WTC11 (cell line): ENCODE measurements around the gene PLPP2.

Experiments
- ATF1 ChIP-seq: sonication (generic); formaldehyde crosslinking; IDR thresholded peaks from 2 replicates; pipeline ENCODE4 v1.8.1; 2023; ENCODE audit warnings: mild to moderate bottlenecking, moderate library complexity, missing genetic modification reagents
- ATF2 ChIP-seq: sonication (generic); formaldehyde crosslinking; IDR thresholded peaks from 2 replicates; pipeline ENCODE4 v1.8.1; 2022; ENCODE audit warnings: low read depth, missing genetic modification reagents, borderline replicate concordance
- ATF3 ChIP-seq: sonication (generic); formaldehyde crosslinking; conservative IDR thresholded peaks from 2 replicates; pipeline ENCODE4 v1.8.1; 2022; ENCODE audit warnings: mild to moderate bottlenecking, missing genetic modification reagents
- CREB1 ChIP-seq: sonication (generic); formaldehyde crosslinking; IDR thresholded peaks from 2 replicates; pipeline ENCODE4 v1.8.0; 2023; ENCODE audit warnings: mild to moderate bottlenecking, missing genetic modification reagents
- CTCF ChIP-seq: fragments of 200-600 bp; IDR thresholded peaks from 2 replicates; pipeline ENCODE4 v1.8.0; 2022; ENCODE audit warnings: antibody characterized with exemption
- E2F4 ChIP-seq: sonication (generic); formaldehyde crosslinking; IDR thresholded peaks from 2 replicates; pipeline ENCODE4 v1.8.1; 2022; ENCODE audit warnings: low read depth, mild to moderate bottlenecking, moderate library complexity, missing genetic modification reagents, borderline replicate concordance
- ETV6 ChIP-seq: sonication (generic); formaldehyde crosslinking; IDR thresholded peaks from 2 replicates; pipeline ENCODE4 v1.8.1; 2022; ENCODE audit warnings: mild to moderate bottlenecking, missing genetic modification reagents
- FOXK1 ChIP-seq: sonication (generic); formaldehyde crosslinking; IDR thresholded peaks from 2 replicates; pipeline ENCODE4 v1.8.0; 2022; ENCODE audit warnings: mild to moderate bottlenecking, moderate library complexity, missing genetic modification reagents
- JUN ChIP-seq: sonication (generic); formaldehyde crosslinking; IDR thresholded peaks from 2 replicates; pipeline ENCODE4 v1.8.0; 2023; ENCODE audit warnings: mild to moderate bottlenecking, missing genetic modification reagents
- MAX ChIP-seq: sonication (generic); formaldehyde crosslinking; IDR thresholded peaks from 2 replicates; pipeline ENCODE4 v1.8.0; 2022; ENCODE audit warnings: mild to moderate bottlenecking, missing genetic modification reagents
- RORB ChIP-seq: fragments of 250-450 bp; sonication (Bioruptor Pico); IDR thresholded peaks from 2 replicates; pipeline ENCODE4 v1.9.0; 2021; ENCODE audit warnings: mild to moderate bottlenecking
- SP1 ChIP-seq: sonication (generic); formaldehyde crosslinking; conservative IDR thresholded peaks from 2 replicates; pipeline ENCODE4 v1.8.1; 2022; ENCODE audit warnings: missing genetic modification reagents
- ZNF121 ChIP-seq: sonication (generic); formaldehyde crosslinking; IDR thresholded peaks from 2 replicates; pipeline ENCODE4 v1.8.0; 2023; ENCODE audit warnings: missing genetic modification reagents
- ZNF423 ChIP-seq: fragments of 250-450 bp; sonication (Bioruptor Pico); IDR thresholded peaks from 2 replicates; pipeline ENCODE4 v2.1.2; 2022; ENCODE audit warnings: mild to moderate bottlenecking, moderate library complexity

- TF ChIP-seq ETV6 (no peak), CTCF (no peak), JUN (CRISPR knock-in tag) (no peak), SP1 (CRISPR knock-in tag) (no peak), ATF3 (CRISPR knock-in tag) (no peak), ATF2 (CRISPR knock-in tag) (no peak), ATF1 (CRISPR knock-in tag) (no peak), ZNF121 (CRISPR knock-in tag) (no peak), MAX (no peak), FOXK1 (no peak), RORB (CRISPR knock-in tag) (no peak), ZNF423 (CRISPR knock-in tag) (no peak), CREB1 (no peak), E2F4 (CRISPR knock-in tag) (no peak)
These were observed 23.0 kb upstream of the PLPP2 start for GRCh38 chr19:313988-314815.
